Vagina (tissue), 2 donors: ENCODE data around the gene MACROD2.
A peak's percentile ranks its signal among the peaks of the same experiment; 100 is the strongest.

ENCODE experiments used
- POLR2A ChIP-seq, 2 donors: fragments of 450-650 bp; IDR thresholded peaks; one replicate each; pipeline ENCODE4 v1.6.1; 2017; ENCODE audit warnings: antibody characterized with exemption in 2 of 2, mild to moderate bottlenecking in 2 of 2, moderate library complexity in 2 of 2
- POLR2AphosphoS5 ChIP-seq, 2 donors: sonication (generic); formaldehyde crosslinking; IDR thresholded peaks; one replicate each; pipeline ENCODE4 v1.9.0; 2017; ENCODE audit warnings: antibody characterized with exemption in 2 of 2, mild to moderate bottlenecking in 2 of 2, low read depth in 1 of 2; ENCODE audit not compliant: insufficient read depth in 1 of 2
- TF ChIP-seq, protein P1 (sequence below), 3 experiments: fragments of 450-650 bp in 2 of 3; fragments of 200-600 bp in 1 of 3; sonication (generic) in 1 of 3; IDR thresholded peaks; one replicate each; pipeline ENCODE4 v1.5.1; 2017 to 2019; ENCODE audit warnings: antibody characterized with exemption in 3 of 3, mild to moderate bottlenecking in 2 of 3, moderate library complexity in 2 of 3

DNA sequence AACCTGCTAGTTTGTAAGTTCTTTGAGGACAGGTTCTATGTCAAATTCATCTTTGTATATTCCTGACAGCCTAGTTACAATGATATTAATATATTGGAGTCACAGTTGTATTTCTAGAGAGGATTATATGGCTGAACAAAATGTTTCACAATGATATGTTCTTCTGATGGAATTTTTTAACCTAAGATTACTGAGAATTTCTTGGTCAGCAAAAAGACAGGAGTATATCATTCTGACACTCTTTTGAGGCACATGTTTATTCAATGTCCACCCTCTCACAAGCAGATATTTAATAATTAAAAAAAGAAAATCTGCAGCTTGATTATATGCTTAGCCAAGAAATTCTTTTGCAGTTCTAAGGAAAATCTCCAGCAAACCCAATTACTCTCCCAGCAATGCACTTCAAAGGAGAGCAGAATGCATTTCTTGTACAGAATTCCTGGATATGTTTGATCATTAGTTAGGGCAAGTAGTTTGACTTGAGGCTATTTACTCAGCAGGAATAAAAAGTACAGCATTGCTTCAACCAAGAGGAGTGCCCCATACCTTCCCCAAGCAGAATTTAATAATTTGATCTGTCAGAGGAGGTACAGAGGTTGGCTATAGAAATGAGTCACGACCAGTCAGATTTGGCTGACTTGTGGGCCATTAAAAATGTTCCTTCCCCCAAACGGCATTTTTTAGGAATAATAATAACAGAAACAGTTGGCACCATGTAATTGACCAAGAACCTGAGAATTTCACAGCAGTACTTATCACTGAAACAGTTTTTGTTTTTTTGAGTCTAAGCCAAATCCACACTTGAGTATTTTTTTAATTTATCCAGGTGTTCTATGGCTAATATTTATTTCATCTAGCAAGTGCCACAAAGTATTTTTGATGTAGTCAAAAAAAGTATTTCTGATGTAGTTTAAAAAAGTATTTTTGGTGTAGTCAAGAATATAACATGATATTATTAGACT lies 850.2 kb downstream of the MACROD2 start:
- TF ChIP-seq, protein P1, sequence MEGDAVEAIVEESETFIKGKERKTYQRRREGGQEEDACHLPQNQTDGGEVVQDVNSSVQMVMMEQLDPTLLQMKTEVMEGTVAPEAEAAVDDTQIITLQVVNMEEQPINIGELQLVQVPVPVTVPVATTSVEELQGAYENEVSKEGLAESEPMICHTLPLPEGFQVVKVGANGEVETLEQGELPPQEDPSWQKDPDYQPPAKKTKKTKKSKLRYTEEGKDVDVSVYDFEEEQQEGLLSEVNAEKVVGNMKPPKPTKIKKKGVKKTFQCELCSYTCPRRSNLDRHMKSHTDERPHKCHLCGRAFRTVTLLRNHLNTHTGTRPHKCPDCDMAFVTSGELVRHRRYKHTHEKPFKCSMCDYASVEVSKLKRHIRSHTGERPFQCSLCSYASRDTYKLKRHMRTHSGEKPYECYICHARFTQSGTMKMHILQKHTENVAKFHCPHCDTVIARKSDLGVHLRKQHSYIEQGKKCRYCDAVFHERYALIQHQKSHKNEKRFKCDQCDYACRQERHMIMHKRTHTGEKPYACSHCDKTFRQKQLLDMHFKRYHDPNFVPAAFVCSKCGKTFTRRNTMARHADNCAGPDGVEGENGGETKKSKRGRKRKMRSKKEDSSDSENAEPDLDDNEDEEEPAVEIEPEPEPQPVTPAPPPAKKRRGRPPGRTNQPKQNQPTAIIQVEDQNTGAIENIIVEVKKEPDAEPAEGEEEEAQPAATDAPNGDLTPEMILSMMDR (IDR thresholded peaks at IDR 0.05) = no peak
- no peak for TF ChIP-seq POLR2A (IDR thresholded peaks at IDR 0.05)
- peak in 1 of 2 donors; percentile 13 for TF ChIP-seq POLR2AphosphoS5 (IDR thresholded peaks at IDR 0.05; ENCODE audit: insufficient read depth in 1 of 2, low read depth in 1 of 2)
